PC-9 (cell line): ENCODE data around the gene KRT32.

ENCODE experiments used
- CTCF ChIP-seq: fragments of 200-600 bp; sonication (generic); conservative IDR thresholded peaks from 2 replicates; pipeline ENCODE4 v1.6.1; 2017; ENCODE audit warnings: mixed run types, antibody characterized with exemption, mild to moderate bottlenecking, moderate library complexity
- EZH2 ChIP-seq: fragments of 200-600 bp; sonication (generic); IDR thresholded peaks from 2 replicates; pipeline ENCODE4 v1.8.0; 2017; ENCODE audit warnings: antibody characterized with exemption, low read depth

DNA sequence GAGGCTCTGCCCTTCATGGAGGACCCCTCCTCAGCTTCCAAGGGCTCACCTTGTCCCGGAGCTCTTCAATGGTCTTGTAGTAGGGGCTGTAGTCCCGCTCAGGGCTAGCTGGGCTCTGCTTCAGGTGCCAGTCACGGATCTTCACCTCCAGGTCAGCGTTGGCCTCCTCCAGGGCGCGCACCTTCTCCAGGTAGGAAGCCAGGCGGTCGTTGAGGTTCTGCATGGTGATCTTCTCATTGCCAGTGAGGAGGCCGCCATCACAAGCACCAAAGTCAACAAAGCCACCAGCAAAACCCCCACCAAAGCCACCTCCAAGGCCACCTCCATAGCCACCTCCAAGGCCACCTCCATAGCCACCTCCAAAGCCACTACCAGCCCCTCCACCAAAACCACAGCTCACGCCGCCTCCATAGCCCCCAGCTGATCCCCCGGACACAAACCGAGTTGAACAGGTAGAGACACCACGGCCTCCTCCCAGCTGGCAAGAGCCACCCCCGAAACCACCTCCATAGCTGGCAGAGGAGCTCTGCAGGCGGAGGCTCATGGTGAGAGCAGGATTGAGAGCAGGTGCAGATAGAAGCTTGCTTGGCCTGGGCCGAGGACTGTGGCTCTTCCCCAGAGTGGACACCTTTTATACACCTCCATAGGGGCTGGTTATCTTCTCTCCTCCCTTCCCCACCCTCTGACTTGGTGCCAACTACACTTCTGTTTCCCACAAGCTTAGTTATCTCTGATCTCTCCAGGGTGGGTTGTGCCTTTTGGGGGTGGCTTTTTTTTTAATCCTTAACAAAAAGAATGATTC, 38.0 kb upstream of the KRT32 start, which contains the start of gene KRT13:
- TF ChIP-seq EZH2 (no peak), CTCF (no peak)
